ENCODE results near the gene CRKL.
"Not testable (repeated sequence)": the region's sequence is repeated elsewhere in the genome, so short reads cannot be mapped to it uniquely, and the experiment has no call there.

CRKL gene

DNA sequence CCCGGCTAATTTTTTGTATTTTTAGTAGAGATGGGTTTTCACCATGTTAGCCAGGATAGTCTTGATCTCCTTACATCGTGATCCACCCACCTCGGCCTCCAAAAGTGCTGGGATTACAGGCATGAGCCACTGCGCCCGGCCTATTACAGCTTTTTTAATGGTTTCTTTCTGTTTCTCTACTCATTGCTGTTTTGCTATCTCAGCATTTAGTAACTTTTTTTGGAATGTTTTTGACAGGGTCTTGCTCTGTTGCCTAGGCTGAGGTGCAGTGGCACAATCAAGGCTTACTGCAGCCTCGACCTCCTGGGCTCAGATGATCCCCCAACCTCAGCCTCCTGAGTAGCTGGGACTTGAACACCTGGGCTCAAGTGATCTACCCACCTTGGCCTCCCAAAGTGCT is 4.7 kb upstream of the CRKL start:
- Mint-ChIP-seq H3K36me3 (no peaks in the 10 kb centered on the region), H3K4me3 (no peak overlapping the region), H3K27ac (no peak overlapping the region), H3K4me1 (peaks cover 10% of the 10 kb centered on the region), H3K9me3 (no peaks in the 10 kb centered on the region)
- ATAC-seq, result no peak
- DNase-seq (ENCODE audit: low spot score in 2 of 2), result no peak

DNA sequence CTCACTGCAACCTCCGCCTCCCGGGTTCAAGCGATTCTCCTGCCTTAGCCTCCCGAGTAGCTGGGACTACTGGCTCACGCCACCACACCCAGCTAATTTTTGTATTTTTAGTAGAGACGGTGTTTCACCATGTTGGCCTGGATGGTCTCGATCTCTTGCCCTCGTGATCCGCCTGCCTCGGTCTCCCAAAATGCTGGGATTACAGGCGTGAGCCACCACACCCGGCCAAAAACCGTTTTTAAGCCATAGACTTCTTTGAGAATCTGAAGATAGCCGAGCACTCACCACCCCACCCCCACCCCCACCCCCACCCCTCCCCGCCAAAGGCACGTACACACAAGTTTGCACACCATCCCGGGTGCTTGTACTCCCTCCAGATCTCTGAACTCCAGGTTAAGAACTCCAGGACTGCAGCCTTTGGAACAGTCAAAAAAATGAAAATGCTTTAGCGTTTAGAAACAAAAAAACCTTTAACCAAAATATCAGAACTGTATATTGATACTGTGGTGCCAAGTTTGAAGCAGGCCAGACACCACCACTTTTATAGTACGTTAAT is 1.5 kb downstream of the CRKL start:
- Mint-ChIP-seq H3K27ac (peak overlapping the region; percentile 92), H3K36me3 (peaks cover 57% of the 10 kb centered on the region), H3K4me3 (peak overlapping the region; percentile 69), H3K4me1 (peaks cover 40% of the 10 kb centered on the region), H3K9me3 (no peaks in the 10 kb centered on the region)
- DNase-seq (ENCODE audit: low spot score in 2 of 2), result no peak
- ATAC-seq, result no peak

DNA sequence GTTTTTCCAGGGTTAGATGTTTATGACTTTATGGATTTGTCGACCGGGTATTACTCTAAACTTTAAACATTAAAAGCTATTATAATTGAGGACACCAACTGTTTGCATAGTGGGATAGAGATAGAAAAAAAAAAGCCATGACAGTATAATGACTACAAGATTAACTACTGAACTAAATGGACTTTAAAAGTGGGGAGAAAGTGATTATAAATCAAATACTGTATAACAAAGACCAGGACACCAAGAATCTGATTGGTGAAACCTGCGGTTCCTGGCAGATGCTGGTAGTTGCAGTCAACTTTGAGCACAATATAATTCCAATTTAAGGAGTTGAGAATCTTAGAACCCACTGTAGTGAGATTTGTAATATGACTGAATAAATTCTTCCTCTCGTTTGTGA is 2.5 kb downstream of the CRKL start:
- H3K4me1 Mint-ChIP-seq, result peaks cover 44% of the 10 kb centered on the region
- peak overlapping the region; percentile 92 for H3K27ac Mint-ChIP-seq
- H3K9me3 Mint-ChIP-seq, result no peaks in the 10 kb centered on the region
- ATAC-seq, result no peak
- H3K36me3 Mint-ChIP-seq, result peaks cover 67% of the 10 kb centered on the region
- peak overlapping the region; percentile 69 for H3K4me3 Mint-ChIP-seq
- DNase-seq (ENCODE audit: low spot score in 2 of 2), result no peak

DNA sequence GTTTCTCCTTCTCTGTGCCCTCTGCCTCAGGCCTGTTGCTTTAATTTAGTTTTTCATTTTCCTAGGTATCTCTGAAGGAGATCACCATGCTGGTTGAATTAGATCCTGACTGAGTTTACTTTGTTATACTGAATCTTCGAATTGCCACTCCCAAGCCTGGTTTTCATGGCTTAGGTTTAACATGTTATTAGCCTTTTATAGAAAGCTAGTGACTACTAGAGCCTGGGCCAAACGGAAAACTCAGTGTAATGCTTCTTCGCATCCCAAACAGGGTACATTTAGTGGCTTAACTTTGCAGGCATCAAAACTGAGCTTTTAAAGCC is 3.6 kb downstream of the CRKL start:
- H3K9me3 Mint-ChIP-seq, result no peaks in the 10 kb centered on the region
- H3K4me3 Mint-ChIP-seq, result peak overlapping the region; percentile 69
- ATAC-seq (no peak), DNase-seq (ENCODE audit: low spot score in 2 of 2) (no peak)
- peaks cover 56% of the 10 kb centered on the region for H3K4me1 Mint-ChIP-seq
- no peak overlapping the region for H3K27ac Mint-ChIP-seq
- peaks cover 78% of the 10 kb centered on the region for H3K36me3 Mint-ChIP-seq

DNA sequence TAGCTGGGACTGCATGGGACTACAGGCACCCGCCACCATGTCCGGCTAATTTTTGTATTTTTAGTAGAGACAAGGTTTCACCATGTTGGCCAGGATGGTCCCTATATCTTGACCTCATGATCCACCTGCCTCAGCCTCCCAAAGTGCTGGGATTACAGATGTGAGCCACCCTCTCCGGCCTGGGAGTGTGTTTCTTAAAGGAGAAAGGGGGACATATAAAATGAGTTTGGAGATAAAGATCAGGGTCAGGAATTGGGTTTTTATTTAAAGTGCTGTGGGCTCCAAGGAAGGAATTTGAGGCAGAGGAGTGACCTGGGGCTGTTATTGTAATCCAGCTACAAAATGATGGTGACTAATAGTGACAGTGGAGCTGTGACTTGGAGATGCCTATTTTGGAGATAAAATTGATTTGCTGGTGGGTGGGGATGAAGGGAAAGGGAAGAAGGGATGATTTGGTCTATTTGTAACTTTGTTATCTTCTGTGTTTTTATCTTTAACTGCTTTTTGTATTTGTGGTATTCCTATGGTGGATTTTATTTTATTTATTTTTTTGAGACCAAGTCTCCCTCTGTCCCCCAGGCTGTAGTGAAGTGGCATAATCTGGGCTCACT is 5.0 kb downstream of the CRKL start:
- no peak for DNase-seq (ENCODE audit: low spot score in 2 of 2)
- Mint-ChIP-seq H3K4me3 (peak overlapping the region; percentile 69), H3K4me1 (peaks cover 56% of the 10 kb centered on the region), H3K9me3 (no peaks in the 10 kb centered on the region), H3K27ac (peak overlapping the region; percentile 8), H3K36me3 (peaks cover 92% of the 10 kb centered on the region)
- ATAC-seq, result no peak

- Mint-ChIP-seq H3K4me1 (peaks cover 63% of the 10 kb centered on the region), H3K36me3 (peaks cover 81% of the 10 kb centered on the region), H3K4me3 (no peak overlapping the region), H3K9me3 (no peaks in the 10 kb centered on the region), H3K27ac (no peak overlapping the region)
- no peak for ATAC-seq
- DNase-seq (ENCODE audit: low spot score in 2 of 2), result no peak
These were observed 9.0 kb downstream of the CRKL start for GRCh38 chr22:20926243-20926642.

DNA sequence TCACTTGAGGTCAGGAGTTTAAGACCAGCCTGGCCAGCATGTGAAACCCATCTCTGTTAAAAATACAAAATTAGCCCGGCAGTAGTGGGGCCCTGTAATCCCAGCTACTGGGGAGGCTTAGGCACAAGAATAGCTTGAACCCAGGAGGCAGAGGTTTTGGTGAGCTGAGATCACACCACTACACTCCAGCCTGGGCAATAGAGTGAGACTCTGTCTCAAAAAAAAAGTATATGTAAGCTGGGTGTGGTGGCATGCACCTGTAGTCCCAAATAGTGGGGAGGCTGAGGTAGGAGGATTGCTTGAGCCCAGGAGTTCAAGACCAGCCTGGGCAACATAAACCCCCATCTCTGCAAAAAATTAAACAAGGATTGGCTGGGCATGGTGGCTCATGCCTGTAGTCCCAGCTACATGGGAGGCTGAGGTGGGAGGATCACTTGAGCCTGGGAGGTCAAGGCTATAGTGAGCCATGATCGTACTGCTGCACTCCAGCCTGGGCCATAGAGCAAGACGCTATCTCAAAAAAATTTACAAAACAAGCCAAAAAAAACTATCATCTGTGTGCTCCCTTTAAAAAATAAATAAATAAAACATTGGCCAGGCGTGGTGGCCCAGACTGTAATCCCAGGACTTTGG is 10.8 kb downstream of the CRKL start:
- Mint-ChIP-seq H3K4me1 (peaks cover 60% of the 10 kb centered on the region), H3K9me3 (no peaks in the 10 kb centered on the region), H3K4me3 (no peak overlapping the region), H3K27ac (no peak overlapping the region), H3K36me3 (peaks cover 77% of the 10 kb centered on the region)
- ATAC-seq (no peak), DNase-seq (ENCODE audit: low spot score in 2 of 2) (no peak)

- Mint-ChIP-seq H3K4me3 (no peak overlapping the region), H3K27ac (no peak overlapping the region), H3K4me1 (peaks cover 60% of the 10 kb centered on the region), H3K36me3 (peaks cover 78% of the 10 kb centered on the region), H3K9me3 (no peaks in the 10 kb centered on the region)
- no peak for DNase-seq (ENCODE audit: low spot score in 2 of 2)
- no peak for ATAC-seq
These were observed 11.4 kb downstream of the CRKL start for GRCh38 chr22:20928573-20928967.

GRCh38 chr22:20930004-20930403 is 12.8 kb downstream of the CRKL start:
- peaks cover 64% of the 10 kb centered on the region for H3K4me1 Mint-ChIP-seq
- no peak for ATAC-seq
- H3K36me3 Mint-ChIP-seq, result peaks cover 78% of the 10 kb centered on the region
- H3K4me3 Mint-ChIP-seq, result no peak overlapping the region
- H3K27ac Mint-ChIP-seq, result peak overlapping the region; percentile 38
- DNase-seq (ENCODE audit: low spot score in 2 of 2), result no peak
- no peaks in the 10 kb centered on the region for H3K9me3 Mint-ChIP-seq

DNA sequence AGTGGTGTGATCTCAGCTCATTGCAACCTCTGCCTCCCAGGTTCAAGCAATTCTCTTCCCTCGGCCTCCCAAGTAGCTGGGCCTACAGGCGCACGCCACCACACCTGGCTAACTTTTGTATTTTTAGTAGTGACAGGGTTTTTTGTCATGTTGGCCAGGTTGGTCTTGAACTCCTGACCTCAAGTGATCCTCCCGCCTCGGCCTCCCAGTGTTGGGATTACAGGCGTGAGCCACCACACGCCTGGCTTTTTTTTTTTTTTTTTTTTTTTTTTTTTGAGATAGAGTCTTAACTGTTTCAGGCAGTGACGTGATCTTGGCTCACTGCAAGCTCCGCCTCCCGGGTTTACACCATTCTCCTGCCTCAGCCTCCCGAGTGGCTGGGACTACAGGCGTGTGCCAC is 13.2 kb downstream of the CRKL start:
- H3K27ac Mint-ChIP-seq; ATAC-seq; H3K9me3 Mint-ChIP-seq; DNase-seq (ENCODE audit: low spot score in 2 of 2); H3K4me3 Mint-ChIP-seq: not testable (repeated sequence)
- peaks cover 63% of the 10 kb centered on the region for H3K4me1 Mint-ChIP-seq
- H3K36me3 Mint-ChIP-seq, result peaks cover 78% of the 10 kb centered on the region

DNA sequence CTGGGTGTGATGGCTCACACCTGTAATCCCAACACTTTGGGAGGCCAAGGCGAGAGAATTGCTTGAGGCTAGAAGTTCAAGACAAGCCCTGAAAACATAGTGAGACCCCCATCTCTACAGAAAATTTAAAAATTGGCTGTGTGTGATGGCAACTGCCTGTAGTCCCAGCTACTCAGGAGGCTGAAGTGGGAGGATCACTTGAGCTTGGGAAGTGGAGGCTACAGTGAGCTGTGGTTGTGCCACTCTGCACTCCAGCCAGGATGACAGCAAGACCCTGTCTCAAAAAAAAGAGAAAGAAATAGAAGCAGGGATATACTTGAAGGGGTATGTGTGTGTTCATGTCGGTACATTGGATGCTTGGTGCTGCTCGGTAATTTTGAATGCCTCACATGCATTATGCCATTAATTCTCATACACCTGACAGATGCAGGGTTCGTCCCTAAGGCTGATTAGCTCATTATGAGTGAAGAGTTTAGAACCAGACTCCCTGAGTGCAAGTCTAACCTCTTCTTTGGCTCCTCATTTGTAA is 14.0 kb downstream of the CRKL start:
- Mint-ChIP-seq H3K9me3 (no peaks in the 10 kb centered on the region), H3K4me3 (no peak overlapping the region), H3K36me3 (peaks cover 78% of the 10 kb centered on the region), H3K27ac (no peak overlapping the region), H3K4me1 (peaks cover 63% of the 10 kb centered on the region)
- ATAC-seq, result no peak
- DNase-seq (ENCODE audit: low spot score in 2 of 2), result no peak

GRCh38 chr22:20933910-20934309 is 16.7 kb downstream of the CRKL start:
- Mint-ChIP-seq H3K27ac (no peak overlapping the region), H3K9me3 (no peaks in the 10 kb centered on the region), H3K36me3 (peaks cover 83% of the 10 kb centered on the region), H3K4me1 (peaks cover 68% of the 10 kb centered on the region), H3K4me3 (no peak overlapping the region)
- DNase-seq (ENCODE audit: low spot score in 2 of 2) (no peak), ATAC-seq (no peak)

DNA sequence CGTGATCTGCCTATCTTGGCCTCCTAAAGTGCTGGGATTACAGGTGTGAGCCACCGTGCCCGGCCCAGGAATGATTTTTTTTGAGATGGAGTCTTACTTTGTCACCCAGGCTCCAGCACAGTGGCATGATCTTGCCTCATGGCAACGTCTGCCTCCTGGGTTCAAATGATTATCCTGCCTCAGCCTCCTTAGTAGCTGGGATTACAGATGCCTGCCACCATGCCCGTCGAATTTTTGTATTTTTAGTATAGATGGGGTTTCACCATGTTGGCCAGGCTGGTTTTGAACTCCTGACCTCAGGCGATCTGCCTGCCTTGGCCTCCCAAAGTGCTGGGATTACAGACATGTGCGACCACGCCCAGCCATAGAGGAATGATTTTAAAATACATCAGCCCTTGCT is 17.8 kb downstream of the CRKL start:
- not testable (repeated sequence) for H3K4me3 Mint-ChIP-seq

DNA sequence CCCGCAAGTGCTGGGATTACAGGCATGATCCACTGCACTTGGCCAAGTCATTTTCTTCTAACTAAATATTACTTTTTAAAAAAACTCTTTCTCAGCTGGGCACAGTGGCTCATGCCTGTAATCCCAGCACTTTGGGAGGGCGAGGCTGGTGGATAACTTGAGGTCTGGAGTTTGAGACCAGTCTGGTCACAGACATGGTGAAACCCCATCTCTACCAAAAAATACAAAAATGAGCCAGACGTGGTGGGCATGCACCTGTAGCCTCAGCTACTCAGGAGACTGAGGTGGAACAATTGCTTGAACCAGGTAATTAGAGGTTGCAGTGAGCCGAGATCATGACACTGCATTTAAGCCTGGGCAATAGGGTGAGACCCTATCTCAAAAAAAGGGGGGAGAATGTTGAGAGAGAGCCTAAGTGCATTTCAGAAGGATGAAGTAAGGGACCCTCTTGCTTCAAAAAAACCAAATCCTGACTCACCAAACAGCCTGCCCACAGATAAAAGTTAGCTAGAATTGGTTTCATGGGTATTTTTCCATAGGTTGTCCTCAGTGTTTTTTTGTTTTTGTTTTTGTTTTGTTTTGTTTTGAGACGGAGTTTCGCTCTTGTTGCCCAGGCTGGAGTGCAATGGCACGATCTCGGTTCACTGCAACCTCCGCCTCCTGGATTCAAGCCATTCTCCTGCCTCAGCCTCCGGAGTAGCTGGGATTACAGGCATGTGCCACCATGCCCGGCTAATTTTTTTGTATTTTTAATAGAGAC is 18.8 kb downstream of the CRKL start:
- DNase-seq (ENCODE audit: low spot score in 2 of 2); ATAC-seq; H3K4me3 Mint-ChIP-seq; H3K27ac Mint-ChIP-seq; H3K9me3 Mint-ChIP-seq: not testable (repeated sequence)
- H3K4me1 Mint-ChIP-seq, result peaks cover 73% of the 10 kb centered on the region
- H3K36me3 Mint-ChIP-seq, result peaks cover 91% of the 10 kb centered on the region

More for the DNA sequence above, 17.8 kb downstream of the CRKL start:
- not testable (repeated sequence) for ATAC-seq; H3K9me3 Mint-ChIP-seq; H3K27ac Mint-ChIP-seq; DNase-seq (ENCODE audit: low spot score in 2 of 2)
- Mint-ChIP-seq H3K36me3 (peaks cover 91% of the 10 kb centered on the region), H3K4me1 (peaks cover 67% of the 10 kb centered on the region)

DNA sequence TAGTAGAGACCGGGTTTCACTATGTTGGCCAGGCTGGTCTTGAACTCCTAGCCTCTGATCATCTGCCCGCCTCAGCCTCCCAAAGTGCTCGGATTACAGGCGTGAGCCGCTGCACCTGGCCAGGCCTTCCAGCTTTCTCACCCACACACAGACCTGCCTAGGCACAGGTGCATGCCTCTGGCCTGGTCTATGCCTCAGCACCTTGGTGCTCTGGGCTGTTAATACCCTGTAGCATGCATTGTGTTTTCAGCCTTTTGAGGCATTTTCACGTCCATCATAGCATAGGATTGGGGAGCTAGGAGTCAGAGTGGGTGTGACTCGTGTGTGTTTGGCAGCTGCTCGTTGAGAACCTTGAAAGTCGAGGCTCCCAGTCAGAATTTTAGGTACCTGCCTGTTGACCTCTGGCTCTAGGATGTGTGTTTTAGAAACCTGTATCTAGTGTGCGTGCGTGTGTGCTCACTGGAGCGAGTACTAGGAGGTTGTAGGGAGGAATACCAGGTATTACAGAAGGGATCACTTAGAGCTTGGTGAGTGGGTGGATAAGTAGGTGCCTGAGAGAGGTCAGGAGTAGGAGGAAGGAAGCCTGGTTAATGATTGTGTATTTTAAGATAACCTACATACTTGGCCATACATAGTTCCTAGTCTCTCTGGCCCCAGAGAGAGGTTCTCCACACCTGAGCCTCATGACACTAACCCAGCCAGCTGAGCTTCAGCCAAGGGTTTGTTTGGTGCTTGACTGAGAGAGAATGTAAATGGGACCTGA is 20.0 kb downstream of the CRKL start:
- DNase-seq (ENCODE audit: low spot score in 2 of 2) (no peak), ATAC-seq (peak; percentile 19)
- Mint-ChIP-seq H3K27ac (peak overlapping the region; percentile 11), H3K4me1 (peaks cover 77% of the 10 kb centered on the region), H3K4me3 (peak overlapping the region; percentile 51), H3K9me3 (no peaks in the 10 kb centered on the region), H3K36me3 (peaks cover 98% of the 10 kb centered on the region)

Measured in stimulated activated effector memory CD8-positive, alpha-beta T cell treated with anti-CD3 and anti-CD28 coated beads, Interleukin-12 subunit alpha, Interleukin-12 subunit beta, amount 100 ng/mL, for 72 hours (primary cell).